Common myeloid progenitor, CD34-positive (primary cell): ENCODE measurements around the gene FRS2.

Experiments
- CTCF ChIA-PET: fragments of 350-600 bp; sonication (Branson Sonifier 250); formaldehyde crosslinking; loops from one replicate; lab custom pipeline; 2021; ENCODE audit warnings: antibody characterized with exemption; lab: Charles Lee
- POLR2A ChIA-PET: fragments of 350-600 bp; sonication (Branson Sonifier 250); formaldehyde crosslinking; loops from one replicate; lab custom pipeline; 2021; ENCODE audit warnings: antibody characterized with exemption; lab: Charles Lee
- DNase-seq, 3 donors: peaks; one replicate each; pipeline versions ENCODE4 v3.0.0 to v3.0.0-alpha.2; 2013
- H3K27ac ChIP-seq, 2 experiments: 1 replicate in 1 of 2; 2 replicates in 1 of 2; pipeline ENCODE4 v1.7.0; 2013; ENCODE audit warnings: inconsistent platforms in 2 of 2, low read length in 2 of 2, mild to moderate bottlenecking in 2 of 2, low read depth in 1 of 2, moderate library complexity in 1 of 2; ENCODE audit not compliant: severe bottlenecking in 2 of 2, insufficient read depth in 1 of 2, poor library complexity in 1 of 2
- H3K27me3 ChIP-seq, 5 experiments: replicated peaks in 2 of 5; 1 replicate in 3 of 5; 2 replicates in 2 of 5; pipeline versions ENCODE4 v1.6.1 to v1.7.0; 2013; ENCODE audit warnings: low read length in 4 of 5, mild to moderate bottlenecking in 2 of 5, moderate library complexity in 2 of 5, inconsistent platforms in 1 of 5; ENCODE audit not compliant: insufficient read depth in 5 of 5, control insufficient read depth in 4 of 5
- H3K36me3 ChIP-seq, 4 experiments: 1 replicate in 2 of 4; 2 replicates in 2 of 4; pipeline versions ENCODE4 v1.6.1 to v1.7.0; 2013; ENCODE audit warnings: low read length in 3 of 4, control low read depth in 1 of 4, mild to moderate bottlenecking in 1 of 4; ENCODE audit not compliant: control insufficient read depth in 4 of 4, insufficient read depth in 4 of 4
- H3K4me1 ChIP-seq, 4 experiments: 1 replicate in 3 of 4; 2 replicates in 1 of 4; pipeline versions ENCODE4 v1.6.1 to v1.7.1; 2013; ENCODE audit warnings: low read length in 3 of 4, mild to moderate bottlenecking in 3 of 4, control low read depth in 1 of 4, inconsistent platforms in 1 of 4, moderate library complexity in 1 of 4; ENCODE audit not compliant: control insufficient read depth in 4 of 4, insufficient read depth in 4 of 4; ENCODE audit errors: control extremely low read depth in 1 of 4
- H3K4me3 ChIP-seq, 7 experiments: 1 replicate in 4 of 7; 2 replicates in 3 of 7; pipeline versions ENCODE4 v1.5.1 to v1.7.0; 2013; ENCODE audit warnings: mild to moderate bottlenecking in 7 of 7, low read length in 6 of 7, moderate library complexity in 6 of 7, inconsistent platforms in 2 of 7, low read depth in 2 of 7, control low read depth in 1 of 7; ENCODE audit not compliant: insufficient read depth in 4 of 7, control insufficient read depth in 1 of 7; ENCODE audit errors: extremely low read depth in 1 of 7
- H3K9me3 ChIP-seq, 5 experiments: 1 replicate in 4 of 5; 2 replicates in 1 of 5; pipeline versions ENCODE4 v1.6.1 to v1.7.1; 2013; ENCODE audit warnings: low read length in 4 of 5, mild to moderate bottlenecking in 2 of 5, inconsistent platforms in 1 of 5, low read depth in 1 of 5, moderate library complexity in 1 of 5; ENCODE audit not compliant: control insufficient read depth in 4 of 5, insufficient read depth in 2 of 5; ENCODE audit errors: control extremely low read depth in 1 of 5
- WGBS: methylation state at CpG from one replicate; pipeline ENCODE4 v1.1.5; 2013; ENCODE audit not compliant: insufficient coverage; 5-methylcytosine and 5-hydroxymethylcytosine counted together

FRS2 gene

GRCh38 chr12:69471667-69472385 lies 1.6 kb downstream of the FRS2 start:
- no peaks in the 10 kb centered on the region for H3K27me3 ChIP-seq
- H3K4me1 ChIP-seq, result peaks cover 16 to 22% (median 18%) of the 10 kb centered on the region in 4 experiments
- no peak overlapping the region for H3K27ac ChIP-seq
- peak overlapping the region in 6 of 7 experiments; percentile 83 to 99 (median 92) for H3K4me3 ChIP-seq
- no peaks in the 10 kb centered on the region for H3K9me3 ChIP-seq
- H3K36me3 ChIP-seq, result peaks cover 0 to 3% (median 0%) of the 10 kb centered on the region in 4 experiments
- CTCF ChIA-PET, result interaction anchor here (1.7 to 2.0 kb wide), 2 partner anchors 9 to 24 kb away, joined by 4 to 5 read pairs; no protein-coding TSS in a partner anchor
- 100% methylated on average over 1 of the region's 5 CpGs for WGBS
- POLR2A ChIA-PET, result interaction anchor here (0.6 kb wide), 1 partner anchor 13 kb away, joined by 3 read pairs; no protein-coding TSS in a partner anchor
- peak; percentile 8 to 40 (median 17) for DNase-seq

GRCh38 chr12:69473262-69473661 lies 3.1 kb downstream of the FRS2 start:
- Histone ChIP-seq H3K27me3 (no peaks in the 10 kb centered on the region), H3K36me3 (peaks cover 0 to 3% (median 0%) of the 10 kb centered on the region in 4 experiments), H3K27ac (no peak overlapping the region), H3K4me3 (no peak overlapping the region), H3K4me1 (peaks cover 16 to 22% (median 18%) of the 10 kb centered on the region in 4 experiments), H3K9me3 (no peaks in the 10 kb centered on the region)
- no peak for DNase-seq
- ChIA-PET CTCF (interaction anchor here (1.5 to 1.7 kb wide), 2 partner anchors 96 to 98 kb away, joined by 5 to 6 read pairs; no protein-coding TSS in a partner anchor), POLR2A (no interaction called here)
- WGBS, result 96% methylated on average over 2 of the region's 2 CpGs

GRCh38 chr12:69474456-69474855 lies 4.3 kb downstream of the FRS2 start:
- no peak overlapping the region for H3K27ac ChIP-seq
- H3K36me3 ChIP-seq, result peaks cover 0 to 3% (median 0%) of the 10 kb centered on the region in 4 experiments
- H3K4me3 ChIP-seq, result no peak overlapping the region

GRCh38 chr12:69475237-69475975 lies 5.2 kb downstream of the FRS2 start:
- no peak overlapping the region for H3K4me3 ChIP-seq

More at GRCh38 chr12:69474456-69474855, 4.3 kb downstream of the FRS2 start:
- 100% methylated on average over 1 of the region's 2 CpGs for WGBS
- H3K9me3 ChIP-seq, result no peaks in the 10 kb centered on the region
- POLR2A ChIA-PET, result no interaction called here
- no peaks in the 10 kb centered on the region for H3K27me3 ChIP-seq
- DNase-seq, result no peak
- CTCF ChIA-PET, result interaction anchor here (1.5 to 1.7 kb wide), 2 partner anchors 95 to 97 kb away, joined by 5 to 6 read pairs; no protein-coding TSS in a partner anchor
- peaks cover 16 to 22% (median 18%) of the 10 kb centered on the region in 4 experiments for H3K4me1 ChIP-seq

GRCh38 chr12:69476276-69477017 lies 6.3 kb downstream of the FRS2 start:
- H3K4me1 ChIP-seq, result peaks cover 7 to 11% (median 9%) of the 10 kb centered on the region in 4 experiments
- H3K27ac ChIP-seq, result no peak overlapping the region
- H3K36me3 ChIP-seq, result peaks cover 0 to 4% (median 1%) of the 10 kb centered on the region in 4 experiments
- no peaks in the 10 kb centered on the region for H3K27me3 ChIP-seq
- WGBS, result 100% methylated on average over 1 of the region's 6 CpGs
- POLR2A ChIA-PET, result interaction anchor here (0.6 kb wide), 1 partner anchor 94 kb away, joined by 4 read pairs; no protein-coding TSS in a partner anchor
- no peaks in the 10 kb centered on the region for H3K9me3 ChIP-seq
- DNase-seq, result no peak
- H3K4me3 ChIP-seq, result no peak overlapping the region
- CTCF ChIA-PET, result interaction anchor here (0.6 to 1.4 kb wide), 4 partner anchors 95 to 164 kb away, joined by 3 read pairs; no protein-coding TSS in a partner anchor

More at GRCh38 chr12:69475237-69475975, 5.2 kb downstream of the FRS2 start:
- ChIA-PET POLR2A (interaction anchor here (0.5 to 0.6 kb wide), 2 partner anchors 16 to 95 kb away, joined by 3 to 4 read pairs; no protein-coding TSS in a partner anchor), CTCF (interaction anchor here (1.0 to 1.4 kb wide), 3 partner anchors 94 to 165 kb away, joined by 3 to 4 read pairs (median 3); no protein-coding TSS in a partner anchor)
- Histone ChIP-seq H3K4me1 (peaks cover 13 to 19% (median 15%) of the 10 kb centered on the region in 4 experiments), H3K9me3 (no peaks in the 10 kb centered on the region), H3K27ac (no peak overlapping the region), H3K27me3 (no peaks in the 10 kb centered on the region), H3K36me3 (peaks cover 0 to 3% (median 0%) of the 10 kb centered on the region in 4 experiments)
- DNase-seq, result no peak
- 100% methylated on average over 3 of the region's 7 CpGs for WGBS

GRCh38 chr12:69479675-69480074 lies 9.5 kb downstream of the FRS2 start:
- no peak overlapping the region for H3K27ac ChIP-seq
- ChIA-PET CTCF (no interaction called here), POLR2A (no interaction called here)
- H3K4me3 ChIP-seq, result no peak overlapping the region
- no peak for DNase-seq
- H3K36me3 ChIP-seq, result peaks cover 2 to 8% (median 5%) of the 10 kb centered on the region in 4 experiments
- 100% methylated on average over 1 of the region's 2 CpGs for WGBS
- H3K4me1 ChIP-seq, result peaks cover 0 to 2% (median 0%) of the 10 kb centered on the region in 4 experiments
- H3K27me3 ChIP-seq, result no peaks in the 10 kb centered on the region
- H3K9me3 ChIP-seq, result peaks cover 0 to 2% (median 0%) of the 10 kb centered on the region in 5 experiments
